GM21390 (cell line): ENCODE data around the gene C5orf52.
"Not testable (repeated sequence)": the region's sequence is repeated elsewhere in the genome, so short reads cannot be mapped to it uniquely, and the experiment has no call there.

Experiments used
- ATAC-seq: cut with Tn5 transposase; IDR thresholded peaks from one replicate; pipeline ENCODE4 v1.9.1; 2021; ENCODE audit not compliant: unreplicated experiment

Gene C5orf52

GRCh38 chr5:157719245-157719644 is 47.9 kb downstream of the C5orf52 start:
- no peak for ATAC-seq

DNA sequence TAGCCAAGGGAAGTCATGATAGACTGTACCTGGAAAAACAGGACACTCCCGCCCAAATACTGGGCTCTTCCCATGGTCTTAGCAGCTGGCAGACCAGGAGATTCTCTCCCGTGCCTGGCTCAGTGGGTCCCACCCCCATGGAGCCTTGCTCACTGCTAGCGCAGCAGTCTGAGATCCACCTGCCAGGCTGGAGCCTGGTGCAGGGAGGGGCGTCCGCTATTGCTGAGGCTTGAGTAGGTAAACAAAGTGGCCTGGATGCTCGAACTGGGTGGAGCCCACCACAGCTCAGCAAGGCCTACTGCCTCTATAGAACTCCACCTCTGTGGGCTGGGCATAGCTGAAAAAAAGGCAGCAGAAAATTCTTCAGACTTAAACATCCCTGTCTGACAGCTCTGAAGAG is 49.8 kb downstream of the C5orf52 start:
- no peak for ATAC-seq

GRCh38 chr5:157722895-157723294 is 51.6 kb downstream of the C5orf52 start:
- ATAC-seq: not testable (repeated sequence)

GRCh38 chr5:157726607-157727006 is 55.3 kb downstream of the C5orf52 start:
- ATAC-seq: not testable (repeated sequence)

- ATAC-seq: not testable (repeated sequence)
Observed at GRCh38 chr5:157727858-157728257, 56.5 kb downstream of the C5orf52 start.
